HTR-8/SVneo (cell line): ENCODE measurements around the gene NUPR2.
"Not testable (repeated sequence)": the region's sequence is repeated elsewhere in the genome, so short reads cannot be mapped to it uniquely, and the experiment has no call there.

ENCODE experiments used
- DNase-seq: peaks from one replicate; pipeline ENCODE4 v3.0.0; 2011; ENCODE audit warnings: low spot score, mixed read lengths; ENCODE audit not compliant: insufficient read length
- FAIRE-seq: peaks from 2 replicates; lab custom pipeline; 2011; peaks lifted over from hg19 to GRCh38; lab: Jason Lieb, UNC

NUPR2 gene

GRCh38 chr7:56115852-56116538, at the start of gene NUPR2:
TSS of gene NUPR2 (minus strand) at chr7:56116417. CDS start at chr7:56116314, 103 bp downstream.
- DNase-seq (no peak), FAIRE-seq (no peak)

- FAIRE-seq (no peak), DNase-seq (no peak)
Measured at GRCh38 chr7:56157238-56157790, 41.1 kb upstream of the NUPR2 start.

GRCh38 chr7:56131062-56131461, 14.8 kb upstream of the NUPR2 start:
- not testable (repeated sequence) for FAIRE-seq, DNase-seq

GRCh38 chr7:56127241-56127975, 11.2 kb upstream of the NUPR2 start:
- FAIRE-seq = no peak
- no peak for DNase-seq

- FAIRE-seq = no peak
- DNase-seq = no peak
Measured at GRCh38 chr7:56125831-56126230, 9.6 kb upstream of the NUPR2 start.

GRCh38 chr7:56124981-56125380, 8.8 kb upstream of the NUPR2 start:
- DNase-seq (no peak), FAIRE-seq (no peak)

GRCh38 chr7:56121440-56121839, 5.2 kb upstream of the NUPR2 start:
- DNase-seq (no peak), FAIRE-seq (no peak)

- not testable (repeated sequence) for FAIRE-seq, DNase-seq
Measured at GRCh38 chr7:56112244-56112643, 4.0 kb downstream of the NUPR2 start.

GRCh38 chr7:56110611-56111010, 5.6 kb downstream of the NUPR2 start:
- DNase-seq = no peak
- FAIRE-seq = no peak

- no peak for DNase-seq
- no peak for FAIRE-seq
Measured at GRCh38 chr7:56107954-56108258, 8.3 kb downstream of the NUPR2 start.

GRCh38 chr7:56106108-56107073, 9.8 kb downstream of the NUPR2 start, which contains the start of gene CHCHD2:
TSS of gene CHCHD2 (minus strand) at chr7:56106476. CDS start at chr7:56106413, 63 bp downstream.
- DNase-seq (peak; percentile 99), FAIRE-seq (peak; percentile 91)

- FAIRE-seq (no peak), DNase-seq (no peak)
Measured at GRCh38 chr7:56105508-56105907, 10.7 kb downstream of the NUPR2 start.

GRCh38 chr7:56104138-56104537, 12.1 kb downstream of the NUPR2 start:
- not testable (repeated sequence) for DNase-seq, FAIRE-seq

GRCh38 chr7:56099653-56100052, 16.6 kb downstream of the NUPR2 start:
- no peak for FAIRE-seq

GRCh38 chr7:56098187-56099008, 17.8 kb downstream of the NUPR2 start:
- DNase-seq = not testable (repeated sequence)

More at GRCh38 chr7:56099653-56100052, 16.6 kb downstream of the NUPR2 start:
- DNase-seq = no peak

GRCh38 chr7:56097700-56098099, 18.5 kb downstream of the NUPR2 start:
- DNase-seq = no peak
- FAIRE-seq = no peak

More at GRCh38 chr7:56098187-56099008, 17.8 kb downstream of the NUPR2 start:
- not testable (repeated sequence) for FAIRE-seq

- FAIRE-seq (no peak), DNase-seq (peak; percentile 29)
Measured at GRCh38 chr7:56092789-56093531, 23.3 kb downstream of the NUPR2 start, which contains the start of gene PHKG1. TSS of gene PHKG1 (minus strand) at chr7:56092952. CDS start at chr7:56088941, 4,011 bp downstream.

- DNase-seq, FAIRE-seq: not testable (repeated sequence)
Measured at GRCh38 chr7:56092388-56092787, 23.8 kb downstream of the NUPR2 start.
